RWPE2 (cell line): Measurements from ENCODE around the gene FGF3.

Experiments
- ATAC-seq: fragments of 200-7000 bp; cut with Tn5 transposase; 3 replicates; pipeline ENCODE4 v1.9.1; 2021; ENCODE audit warnings: low read depth
- DNase-seq: peaks from one replicate; pipeline ENCODE4 v3.0.0-alpha.2; 2020; ENCODE audit warnings: low spot score
- H3K27ac ChIP-seq: fragments of 450-650 bp; 2 replicates; pipeline ENCODE4 v1.5.1; 2017; ENCODE audit warnings: mild to moderate bottlenecking; ENCODE audit not compliant: poor library complexity, severe bottlenecking
- H3K27me3 ChIP-seq: fragments of 250-450 bp; sonication (Bioruptor Pico); 2 replicates; pipeline ENCODE4 v1.5.1; 2021; ENCODE audit warnings: mild to moderate bottlenecking, moderate library complexity; ENCODE audit not compliant: insufficient read depth, poor library complexity, severe bottlenecking
- H3K36me3 ChIP-seq: fragments of 250-450 bp; sonication (Bioruptor Pico); 2 replicates; pipeline ENCODE4 v1.5.1; 2020; ENCODE audit warnings: low read depth, mild to moderate bottlenecking, moderate library complexity
- H3K4me1 ChIP-seq: fragments of 250-450 bp; sonication (Bioruptor Pico); 2 replicates; pipeline ENCODE4 v1.5.1; 2021; ENCODE audit warnings: mild to moderate bottlenecking, moderate library complexity; ENCODE audit not compliant: insufficient read depth, poor library complexity, severe bottlenecking
- H3K4me3 ChIP-seq: fragments of 250-450 bp; sonication (Bioruptor Pico); 2 replicates; pipeline ENCODE4 v1.5.1; 2021; ENCODE audit warnings: mild to moderate bottlenecking, moderate library complexity; ENCODE audit not compliant: severe bottlenecking
- H3K9me3 ChIP-seq: fragments of 250-450 bp; sonication (Bioruptor Pico); 2 replicates; pipeline ENCODE4 v1.5.1; 2021; ENCODE audit warnings: mild to moderate bottlenecking, moderate library complexity; ENCODE audit not compliant: severe bottlenecking
- CTCF ChIP-seq: fragments of 450-650 bp; IDR thresholded peaks from one replicate; pipeline ENCODE4 v1.5.1; 2017; ENCODE audit warnings: mild to moderate bottlenecking, moderate library complexity; ENCODE audit not compliant: poor library complexity, severe bottlenecking

FGF3 gene

GRCh38 chr11:69820441-69820840, 1.2 kb upstream of the FGF3 start:
- TF ChIP-seq CTCF = no peak
- Histone ChIP-seq H3K4me1 (peaks cover 3% of the 10 kb centered on the region), H3K9me3 (no peaks in the 10 kb centered on the region), H3K27me3 (peaks cover 64% of the 10 kb centered on the region), H3K4me3 (no peak overlapping the region), H3K36me3 (no peaks in the 10 kb centered on the region), H3K27ac (no peak overlapping the region)
- DNase-seq (no peak), ATAC-seq (no peak)

- no peak for DNase-seq
- no peak for ATAC-seq
- Histone ChIP-seq H3K36me3 (no peaks in the 10 kb centered on the region), H3K4me3 (no peak overlapping the region), H3K9me3 (no peaks in the 10 kb centered on the region), H3K4me1 (no peaks in the 10 kb centered on the region), H3K27me3 (peaks cover 65% of the 10 kb centered on the region), H3K27ac (no peak overlapping the region)
- TF ChIP-seq CTCF = no peak
Measured at GRCh38 chr11:69819541-69820070, 390 bp upstream of the FGF3 start.

GRCh38 chr11:69818231-69818602, 999 bp downstream of the FGF3 start:
- Histone ChIP-seq H3K4me1 (no peaks in the 10 kb centered on the region), H3K4me3 (no peak overlapping the region), H3K27me3 (peaks cover 65% of the 10 kb centered on the region), H3K27ac (no peak overlapping the region), H3K36me3 (no peaks in the 10 kb centered on the region), H3K9me3 (no peaks in the 10 kb centered on the region)
- TF ChIP-seq CTCF = no peak
- DNase-seq (no peak), ATAC-seq (no peak)

GRCh38 chr11:69817265-69818230, 1.7 kb downstream of the FGF3 start:
- DNase-seq (no peak), ATAC-seq (peak; percentile 19; the same call in 1 of the 3 replicates)
- no peak for TF ChIP-seq CTCF
- H3K9me3 ChIP-seq = no peaks in the 10 kb centered on the region
- H3K4me3 ChIP-seq = no peak overlapping the region
- H3K36me3 ChIP-seq = no peaks in the 10 kb centered on the region
- peaks cover 65% of the 10 kb centered on the region for H3K27me3 ChIP-seq
- no peaks in the 10 kb centered on the region for H3K4me1 ChIP-seq
- H3K27ac ChIP-seq = no peak overlapping the region

- DNase-seq (no peak), ATAC-seq (no peak)
- peaks cover 60% of the 10 kb centered on the region for H3K27me3 ChIP-seq
Measured at GRCh38 chr11:69816671-69817070, 2.5 kb downstream of the FGF3 start.

More at GRCh38 chr11:69816671-69817070, 2.5 kb downstream of the FGF3 start:
- Histone ChIP-seq H3K4me3 (no peak overlapping the region), H3K9me3 (no peaks in the 10 kb centered on the region), H3K27ac (no peak overlapping the region), H3K4me1 (no peaks in the 10 kb centered on the region), H3K36me3 (no peaks in the 10 kb centered on the region)
- no peak for TF ChIP-seq CTCF
